Measurements from ENCODE around the gene ZMYND10.

The ZMYND10 gene

DNA sequence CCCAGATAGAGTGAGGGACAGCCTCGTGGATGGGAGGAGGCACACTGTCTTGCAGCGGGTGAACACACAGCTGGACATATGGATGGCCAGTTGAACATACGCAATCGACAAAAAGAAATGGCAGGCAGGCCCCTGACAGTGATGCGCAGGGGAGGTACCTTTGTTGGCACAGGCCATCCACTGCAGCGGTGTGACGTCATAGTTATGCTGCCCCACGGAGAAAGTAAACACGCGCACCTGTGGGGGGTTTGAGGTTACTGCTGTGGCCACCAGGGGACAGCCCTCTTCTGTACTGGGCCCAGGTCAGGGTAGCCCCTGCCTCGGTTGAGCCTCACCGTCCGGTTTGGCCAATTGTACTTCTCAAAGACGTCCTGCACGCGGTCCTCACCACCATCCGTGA is 33.2 kb upstream of the ZMYND10 start:
- no peak overlapping the region for H3K4me3 ChIP-seq (replicated peaks; ENCODE audit: low read depth, low read length)
- no peak for DNase-seq (ENCODE audit: low read depth)
- TF ChIP-seq, protein P1, sequence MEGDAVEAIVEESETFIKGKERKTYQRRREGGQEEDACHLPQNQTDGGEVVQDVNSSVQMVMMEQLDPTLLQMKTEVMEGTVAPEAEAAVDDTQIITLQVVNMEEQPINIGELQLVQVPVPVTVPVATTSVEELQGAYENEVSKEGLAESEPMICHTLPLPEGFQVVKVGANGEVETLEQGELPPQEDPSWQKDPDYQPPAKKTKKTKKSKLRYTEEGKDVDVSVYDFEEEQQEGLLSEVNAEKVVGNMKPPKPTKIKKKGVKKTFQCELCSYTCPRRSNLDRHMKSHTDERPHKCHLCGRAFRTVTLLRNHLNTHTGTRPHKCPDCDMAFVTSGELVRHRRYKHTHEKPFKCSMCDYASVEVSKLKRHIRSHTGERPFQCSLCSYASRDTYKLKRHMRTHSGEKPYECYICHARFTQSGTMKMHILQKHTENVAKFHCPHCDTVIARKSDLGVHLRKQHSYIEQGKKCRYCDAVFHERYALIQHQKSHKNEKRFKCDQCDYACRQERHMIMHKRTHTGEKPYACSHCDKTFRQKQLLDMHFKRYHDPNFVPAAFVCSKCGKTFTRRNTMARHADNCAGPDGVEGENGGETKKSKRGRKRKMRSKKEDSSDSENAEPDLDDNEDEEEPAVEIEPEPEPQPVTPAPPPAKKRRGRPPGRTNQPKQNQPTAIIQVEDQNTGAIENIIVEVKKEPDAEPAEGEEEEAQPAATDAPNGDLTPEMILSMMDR (IDR thresholded peaks at IDR 0.05; ENCODE audit: low read length, missing control alignments) = no peak

DNA sequence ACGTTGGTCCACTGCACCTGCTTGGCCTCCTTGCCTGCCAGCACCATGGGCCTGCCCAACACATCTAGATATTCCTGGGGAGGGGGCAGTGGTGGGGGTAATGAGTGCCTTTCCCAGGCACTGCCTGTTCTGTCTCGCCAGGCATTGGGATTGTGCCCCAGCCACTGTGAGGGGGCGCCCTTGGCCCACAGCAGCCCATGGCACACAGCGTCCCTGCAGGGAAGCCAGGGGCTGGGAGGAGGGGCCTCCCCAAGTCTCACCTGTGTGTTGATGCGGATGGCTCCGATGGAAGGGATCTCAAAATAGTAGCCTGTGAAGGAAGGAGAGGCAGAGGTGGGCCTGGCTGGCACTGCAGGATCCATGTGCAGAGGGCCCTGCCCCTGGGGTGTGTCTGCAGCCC is 32.5 kb upstream of the ZMYND10 start:
- no peak for DNase-seq (ENCODE audit: low read depth)
- TF ChIP-seq, protein P1 (IDR thresholded peaks at IDR 0.05; ENCODE audit: low read length, missing control alignments) = no peak
- no peak overlapping the region for H3K4me3 ChIP-seq (replicated peaks; ENCODE audit: low read depth, low read length)

DNA sequence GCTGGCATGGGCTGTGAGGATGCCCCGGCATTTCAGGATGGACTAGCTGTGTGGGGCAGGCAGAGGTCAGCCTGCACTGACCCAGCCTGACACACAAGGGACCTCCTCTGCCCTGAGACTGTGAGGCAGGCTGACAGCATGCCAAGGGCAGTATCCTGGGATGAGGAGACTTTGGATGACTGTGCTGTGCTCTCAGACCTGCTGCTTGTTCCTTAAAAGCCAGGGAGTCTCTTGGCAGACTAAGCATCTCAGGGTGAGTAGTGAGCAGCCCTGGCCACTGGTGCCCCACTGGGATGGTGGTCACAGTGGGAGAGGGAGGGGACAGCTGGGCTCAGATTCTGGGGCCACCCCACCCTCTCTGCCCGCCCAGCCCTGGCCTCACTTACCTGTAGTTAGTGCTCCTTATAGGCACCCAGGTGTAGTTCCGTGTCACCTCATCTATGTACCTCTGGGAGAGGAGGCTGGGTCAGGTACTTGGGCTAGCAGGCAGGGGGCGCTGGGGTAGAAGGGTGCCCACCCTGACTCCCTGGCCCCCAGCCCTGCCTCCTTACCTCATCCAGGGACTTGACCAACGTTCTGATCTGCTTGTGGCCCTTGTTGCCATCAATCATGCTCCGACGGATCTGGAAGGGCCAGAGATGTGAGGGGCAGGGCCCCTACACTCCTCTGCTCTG is 29.9 kb upstream of the ZMYND10 start:
- no peak overlapping the region for H3K4me3 ChIP-seq (replicated peaks; ENCODE audit: low read depth, low read length)
- TF ChIP-seq, protein P1 (IDR thresholded peaks at IDR 0.05; ENCODE audit: low read length, missing control alignments) = no peak
- no peak for DNase-seq (ENCODE audit: low read depth)

DNA sequence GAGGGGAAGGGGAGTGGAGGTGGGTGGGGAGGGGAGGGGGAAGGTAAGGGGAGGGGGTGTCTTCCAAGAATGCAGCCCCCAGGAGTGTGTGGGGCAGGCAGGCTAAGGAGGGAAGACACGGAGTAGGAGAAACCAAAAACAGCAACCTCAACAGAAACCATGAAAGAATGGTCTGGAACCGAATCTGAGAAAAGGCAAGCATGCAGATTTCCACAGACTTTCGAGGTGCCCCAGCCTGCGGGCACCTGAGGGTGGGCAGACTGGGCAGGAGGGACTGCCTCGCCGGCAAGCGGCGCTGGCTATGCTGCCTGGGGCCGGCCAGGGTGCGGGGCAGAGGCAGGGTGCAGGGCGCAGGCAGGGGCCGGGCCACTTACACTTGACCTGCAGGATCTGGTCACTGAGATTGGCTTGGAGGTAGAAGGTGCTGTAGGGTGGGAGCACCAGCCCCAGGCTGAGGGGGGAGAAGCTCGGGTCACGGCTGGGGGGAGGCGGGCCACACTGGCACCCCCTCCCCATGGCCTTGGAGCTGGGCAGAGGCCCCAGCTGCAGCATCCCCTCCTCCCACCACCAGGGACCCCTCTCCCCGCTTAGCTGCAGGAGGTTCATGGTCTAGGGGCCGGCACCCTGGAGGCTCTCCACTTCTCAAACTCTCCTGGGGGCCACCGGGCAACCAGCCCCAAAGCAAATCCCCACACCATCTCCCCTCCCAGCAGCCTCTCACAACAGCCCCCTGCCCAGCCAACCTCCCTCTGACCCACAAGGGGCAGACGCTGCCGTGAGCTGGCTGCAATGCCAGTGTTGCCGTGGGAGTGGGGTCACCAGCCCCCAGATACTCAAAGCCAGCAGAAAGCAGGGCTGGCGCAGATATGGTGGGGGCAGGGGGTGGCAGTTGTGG is 29.1 kb upstream of the ZMYND10 start:
- no peak for DNase-seq (ENCODE audit: low read depth)
- TF ChIP-seq, protein P1 (IDR thresholded peaks at IDR 0.05; ENCODE audit: low read length, missing control alignments) = no peak
- H3K4me3 ChIP-seq (replicated peaks; ENCODE audit: low read depth, low read length) = no peak overlapping the region

DNA sequence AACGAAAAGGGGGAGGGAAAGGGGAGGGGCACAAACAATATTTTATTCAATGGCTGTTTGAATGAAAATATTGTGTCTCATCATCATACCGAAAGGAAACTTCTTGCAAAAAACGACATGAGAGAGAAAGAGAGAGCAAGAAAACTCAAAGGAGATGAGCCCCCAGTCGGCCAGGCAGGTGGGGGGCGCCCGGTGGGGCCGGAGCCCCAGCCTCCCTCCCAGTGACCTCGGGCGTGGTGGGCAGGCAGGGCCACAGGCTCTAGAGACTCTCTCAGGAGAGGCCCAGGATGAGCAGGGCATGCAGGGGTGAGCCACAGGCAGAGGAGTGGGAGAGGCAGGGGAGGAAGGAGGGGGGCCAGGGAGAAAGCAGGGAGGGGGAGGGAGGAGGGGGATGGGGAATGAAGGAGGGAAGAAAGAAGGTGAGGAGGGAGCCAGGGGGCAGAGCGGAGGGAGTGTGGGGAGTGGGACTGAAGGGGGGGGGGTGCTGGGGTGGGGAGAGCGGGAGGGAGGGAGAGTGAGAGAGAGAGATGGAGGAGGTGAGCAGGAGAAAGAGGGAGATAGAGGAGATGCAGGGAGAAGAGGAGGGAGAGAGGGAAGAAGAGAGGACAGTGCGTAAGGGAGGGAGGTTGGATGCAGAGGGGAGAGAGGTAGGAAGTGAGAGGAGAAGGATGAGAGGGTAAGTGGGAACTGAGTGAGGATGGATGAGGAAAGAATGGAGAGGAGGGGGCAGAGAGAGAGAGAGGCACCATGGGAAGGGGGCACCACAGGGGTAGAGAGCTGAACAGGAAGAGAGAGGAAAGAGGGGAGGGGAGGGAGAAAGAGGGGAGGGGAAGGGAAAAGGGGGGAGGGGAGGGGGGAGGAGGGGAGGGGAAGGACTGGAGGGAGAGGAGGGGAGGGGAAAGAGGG is 27.9 kb upstream of the ZMYND10 start:
- no peak for DNase-seq (ENCODE audit: low read depth)
- no peak overlapping the region for H3K4me3 ChIP-seq (replicated peaks; ENCODE audit: low read depth, low read length)
- TF ChIP-seq, protein P1 (IDR thresholded peaks at IDR 0.05; ENCODE audit: low read length, missing control alignments) = no peak

DNA sequence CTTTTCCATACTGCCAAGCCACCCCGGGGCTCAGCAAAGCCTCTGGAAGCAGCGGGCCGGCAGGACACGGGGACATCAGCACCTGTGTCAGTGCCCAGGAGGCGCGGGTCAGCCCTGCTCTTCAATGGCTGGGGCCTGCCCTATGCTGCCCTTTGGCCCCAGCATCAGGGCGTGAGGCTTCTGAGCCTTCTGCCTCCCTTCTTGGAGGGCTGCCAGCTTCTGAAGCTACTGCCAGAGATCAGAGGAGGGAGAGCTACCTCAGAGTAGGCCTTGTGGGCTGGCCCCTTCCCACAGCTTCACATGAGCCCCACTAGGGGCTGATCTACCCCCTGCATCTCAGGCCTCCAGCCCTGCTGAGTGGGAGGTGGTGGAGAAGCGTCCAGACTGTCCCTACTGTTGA is 26.8 kb upstream of the ZMYND10 start:
- TF ChIP-seq, protein P1 (IDR thresholded peaks at IDR 0.05; ENCODE audit: low read length, missing control alignments) = no peak
- DNase-seq (ENCODE audit: low read depth) = no peak
- no peak overlapping the region for H3K4me3 ChIP-seq (replicated peaks; ENCODE audit: low read depth, low read length)
